Fibroblast of gingiva (primary cell): ENCODE data around the gene DOCK1.

Experiments
- DNase-seq: peaks from one replicate; pipeline ENCODE4 v3.0.0-alpha.2; 2011; ENCODE audit warnings: low read depth

DOCK1 gene

DNA sequence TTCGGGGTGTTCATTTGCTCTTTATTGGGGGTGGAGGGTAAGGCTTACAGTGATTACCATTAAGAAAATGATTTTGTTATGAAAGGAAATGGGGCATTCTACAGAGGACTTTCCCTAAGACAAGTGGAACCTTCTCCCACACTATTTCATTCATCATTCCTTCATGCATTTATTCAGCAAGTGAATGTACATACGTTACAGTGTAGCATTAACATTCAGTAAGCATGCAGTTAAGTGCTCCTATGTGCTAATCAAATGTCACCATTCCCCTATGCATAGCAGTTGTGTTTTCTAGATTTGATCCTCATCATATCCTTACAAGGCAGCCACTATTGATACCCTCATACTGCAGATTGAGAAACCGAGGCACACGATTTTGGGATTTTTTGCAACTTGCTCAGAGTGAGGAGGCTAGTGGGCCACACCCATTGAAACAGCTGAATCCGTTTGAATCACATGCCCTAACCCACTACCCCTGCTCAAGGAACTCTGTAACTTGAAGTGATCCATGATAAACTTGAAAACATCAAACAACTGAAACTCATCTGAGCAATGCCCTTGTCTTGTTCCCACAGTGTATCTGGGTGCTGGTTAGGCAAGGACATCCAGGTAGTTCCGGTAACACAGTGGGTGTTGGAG, 274.5 kb downstream of the DOCK1 start:
- no peak for DNase-seq

DNA sequence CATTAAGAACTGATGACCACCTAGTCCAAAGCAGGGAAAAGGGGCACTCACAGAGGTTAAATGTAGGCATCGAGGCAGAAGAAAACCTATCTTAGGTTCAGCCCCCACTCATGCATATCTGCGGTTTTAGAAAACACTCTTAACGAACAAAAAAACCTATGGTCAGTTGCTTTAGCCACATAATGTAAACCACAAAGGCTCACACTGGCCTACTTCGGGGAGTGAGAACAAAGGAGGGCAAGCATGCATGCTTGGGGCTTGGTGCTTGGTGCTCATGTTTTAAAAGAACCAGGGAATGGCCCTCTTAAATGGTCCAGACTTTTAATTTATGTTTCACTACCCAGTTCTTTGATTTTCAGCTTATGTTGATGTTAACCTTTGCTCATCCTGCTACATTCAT, 276.9 kb downstream of the DOCK1 start:
- DNase-seq, result no peak

DNA sequence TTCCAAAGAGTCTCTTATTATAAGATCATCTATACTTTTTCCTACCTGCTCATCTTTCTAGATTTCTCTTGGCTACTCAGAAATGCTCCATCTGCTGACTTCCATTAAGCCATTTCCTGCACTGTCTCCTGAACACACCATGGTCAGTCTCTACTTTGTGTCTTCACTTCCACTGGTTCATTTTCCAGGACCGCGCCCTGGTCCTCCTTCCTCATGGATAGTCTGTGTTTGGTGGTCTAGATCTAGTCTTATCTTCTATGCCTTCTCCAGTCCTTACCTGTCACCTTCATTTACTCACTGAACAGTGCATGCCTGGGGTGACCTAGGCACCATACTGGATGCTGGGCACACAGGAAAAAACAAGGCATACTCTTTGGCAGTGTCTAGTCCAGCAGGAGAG, 279.4 kb downstream of the DOCK1 start:
- DNase-seq, result no peak

DNA sequence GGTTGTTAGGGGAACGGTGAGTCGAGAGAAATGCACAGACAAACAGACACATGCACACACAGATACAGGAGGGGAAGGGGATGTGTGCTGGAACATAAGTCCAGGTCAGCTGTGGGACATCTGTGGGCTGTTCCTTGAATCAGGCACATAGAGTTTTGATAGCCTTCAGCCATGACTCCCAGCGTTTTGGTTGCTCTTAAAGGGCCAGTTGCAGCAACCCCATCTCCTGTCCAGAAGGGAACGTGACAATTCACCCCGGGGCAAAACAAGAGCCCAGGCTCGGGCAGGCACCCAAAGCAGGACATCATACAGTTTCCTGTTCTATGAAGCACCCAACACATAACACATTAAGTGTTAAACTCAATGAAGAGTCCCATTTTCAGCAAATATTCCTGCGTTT, 281.6 kb downstream of the DOCK1 start:
- DNase-seq, result no peak

DNA sequence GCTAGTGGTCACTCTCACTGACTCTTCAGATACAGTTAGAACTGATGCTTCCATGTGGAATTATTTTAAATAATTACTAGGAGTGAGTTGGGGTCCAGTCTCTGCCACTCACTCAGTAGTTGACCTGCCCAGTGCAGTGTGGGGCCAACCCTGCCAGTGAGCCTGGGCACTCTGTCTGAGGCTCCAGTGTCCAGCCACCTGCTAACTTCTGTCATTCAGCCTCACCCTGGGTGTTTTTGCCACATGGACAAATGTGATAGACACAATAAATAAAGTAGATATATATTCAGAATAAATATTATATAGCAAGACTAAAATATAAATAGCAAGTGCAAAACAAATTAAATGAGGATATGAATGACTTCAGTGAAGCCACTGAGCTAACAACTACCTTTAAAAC, 284.0 kb downstream of the DOCK1 start:
- no peak for DNase-seq

DNA sequence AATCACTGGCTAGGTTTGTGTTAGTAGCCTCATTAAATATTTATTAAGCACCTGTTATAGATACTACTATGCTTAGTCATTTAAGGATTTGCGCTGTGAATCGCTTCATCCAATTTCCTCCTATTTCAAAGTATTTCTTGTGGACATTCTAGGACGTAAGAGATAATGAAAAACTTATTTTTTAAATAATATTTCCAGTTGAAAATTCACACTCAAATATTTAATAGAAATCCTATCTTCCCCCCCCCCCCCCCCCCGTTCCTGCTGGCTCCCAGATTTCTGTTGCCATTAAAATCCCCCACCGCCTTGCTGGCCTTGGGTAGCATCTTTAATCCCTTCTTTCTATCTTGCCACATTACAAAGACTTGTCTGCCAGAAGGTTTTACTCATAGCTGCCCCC, 285.2 kb downstream of the DOCK1 start:
- no peak for DNase-seq

DNA sequence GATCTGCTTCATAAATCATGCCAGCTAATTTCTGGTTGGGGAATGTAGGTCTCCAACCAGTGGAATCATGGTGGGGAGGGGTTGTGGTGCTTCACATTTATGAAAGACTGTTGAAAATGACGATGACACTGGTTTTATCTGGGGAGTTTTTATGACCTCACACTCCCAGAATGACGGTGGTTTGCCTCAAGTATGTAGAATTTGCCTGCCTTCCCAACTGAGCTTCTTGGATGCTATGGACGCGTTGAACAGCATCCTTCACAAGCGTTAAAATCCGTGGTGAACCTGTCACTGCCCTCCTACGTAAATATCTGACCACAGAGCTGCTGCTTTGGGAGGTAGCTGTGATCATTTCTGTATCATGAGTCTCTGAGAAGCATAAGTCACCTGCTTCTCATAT, 287.9 kb downstream of the DOCK1 start:
- DNase-seq, result no peak

DNA sequence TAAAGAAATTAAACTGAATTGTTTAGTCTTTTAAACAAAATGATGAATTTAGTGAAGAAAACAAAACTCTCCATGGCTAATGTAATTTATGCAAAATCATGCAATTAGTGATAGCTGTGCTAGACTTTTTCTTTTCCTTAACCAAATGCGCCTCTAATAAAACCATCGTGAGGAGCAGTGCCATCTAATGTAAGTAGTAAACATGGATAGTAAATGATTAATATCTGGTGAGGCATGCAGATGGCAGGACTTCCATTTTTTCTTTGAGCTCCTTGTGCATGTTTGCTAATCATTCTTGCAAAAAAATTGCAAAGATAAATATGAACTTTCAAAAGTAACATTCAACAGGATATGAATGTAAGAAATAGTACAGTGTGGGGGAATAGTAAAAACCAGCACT, 288.9 kb downstream of the DOCK1 start:
- no peak for DNase-seq

DNA sequence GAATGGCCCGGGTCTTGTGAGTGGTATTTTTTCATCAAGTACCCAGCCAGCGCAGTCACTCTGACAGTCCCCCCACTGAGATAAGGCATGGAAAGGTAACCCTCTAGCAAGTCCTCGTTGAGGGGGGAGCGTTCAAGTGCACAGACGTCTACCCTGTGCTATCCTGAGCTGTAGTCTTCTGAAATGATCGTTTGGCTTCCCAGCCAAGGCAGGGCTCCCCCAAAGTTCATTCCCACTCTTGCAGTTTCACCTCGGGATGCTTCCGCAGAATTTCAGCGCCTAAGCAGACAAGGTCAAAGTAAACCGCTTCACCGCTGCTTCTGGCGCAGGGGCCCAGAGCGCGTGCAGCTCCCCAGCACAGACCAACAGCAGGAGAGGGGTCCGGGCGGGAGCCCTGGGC, 289.4 kb downstream of the DOCK1 start:
- DNase-seq, result no peak

DNA sequence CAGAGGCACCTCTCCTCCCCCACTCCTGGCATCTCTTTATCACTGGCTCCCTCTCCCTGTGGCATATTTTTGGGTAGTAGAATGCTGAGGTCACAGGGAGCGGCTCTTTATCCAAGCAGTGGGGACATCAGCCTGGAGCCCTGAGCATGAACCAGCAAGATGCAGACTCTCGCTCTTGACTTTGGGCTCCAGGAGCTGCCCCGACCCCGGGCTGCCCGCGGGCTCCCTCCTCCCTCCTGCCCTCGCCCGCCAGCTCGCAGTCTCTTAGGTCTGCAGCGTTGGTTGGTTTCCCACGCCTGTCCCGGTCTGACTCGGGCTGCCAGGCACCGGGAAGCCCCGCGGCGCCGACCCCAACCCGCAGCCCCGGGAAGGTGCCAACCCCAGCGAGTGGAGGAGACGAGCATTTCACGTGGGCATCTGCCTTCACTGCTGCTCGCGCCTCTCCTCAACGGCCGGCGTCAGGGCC, 289.8 kb downstream of the DOCK1 start:
- no peak for DNase-seq

DNA sequence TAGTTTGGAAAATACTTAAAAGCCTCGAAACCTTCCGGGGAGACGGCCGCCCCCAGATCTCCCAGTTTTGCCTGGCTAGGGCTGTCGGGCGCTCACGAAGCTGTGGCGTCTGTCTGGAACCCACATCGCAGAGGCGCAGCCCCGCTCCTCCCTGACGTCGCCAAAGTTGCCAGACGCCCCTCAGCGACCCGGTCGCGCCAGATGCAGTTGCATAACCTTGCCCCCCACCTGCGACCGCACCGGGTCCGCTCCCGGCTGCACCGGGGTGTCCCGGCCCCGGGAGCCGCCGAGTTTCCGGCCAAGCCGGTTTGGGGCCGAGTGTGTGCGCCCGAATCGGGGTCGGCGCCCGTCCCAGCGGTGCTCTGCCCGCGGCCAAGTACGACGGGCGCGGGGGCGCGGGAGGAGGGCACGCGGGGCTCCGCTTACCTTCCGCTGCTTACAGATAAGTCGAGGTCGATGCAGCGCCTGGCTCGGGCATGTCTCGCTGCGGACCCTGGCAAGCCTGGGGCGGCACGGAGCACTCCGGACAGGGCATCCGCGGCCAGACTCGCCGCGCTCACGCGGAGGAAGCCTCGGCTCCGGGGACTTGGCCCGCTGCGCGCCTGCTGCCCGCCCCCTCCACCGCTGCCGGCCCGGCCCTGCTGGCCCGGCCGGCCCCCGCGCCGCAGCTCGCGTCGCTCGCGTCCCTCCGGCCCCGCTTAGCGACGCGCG, 290.5 kb downstream of the DOCK1 start:
- peak; percentile 9 for DNase-seq

DNA sequence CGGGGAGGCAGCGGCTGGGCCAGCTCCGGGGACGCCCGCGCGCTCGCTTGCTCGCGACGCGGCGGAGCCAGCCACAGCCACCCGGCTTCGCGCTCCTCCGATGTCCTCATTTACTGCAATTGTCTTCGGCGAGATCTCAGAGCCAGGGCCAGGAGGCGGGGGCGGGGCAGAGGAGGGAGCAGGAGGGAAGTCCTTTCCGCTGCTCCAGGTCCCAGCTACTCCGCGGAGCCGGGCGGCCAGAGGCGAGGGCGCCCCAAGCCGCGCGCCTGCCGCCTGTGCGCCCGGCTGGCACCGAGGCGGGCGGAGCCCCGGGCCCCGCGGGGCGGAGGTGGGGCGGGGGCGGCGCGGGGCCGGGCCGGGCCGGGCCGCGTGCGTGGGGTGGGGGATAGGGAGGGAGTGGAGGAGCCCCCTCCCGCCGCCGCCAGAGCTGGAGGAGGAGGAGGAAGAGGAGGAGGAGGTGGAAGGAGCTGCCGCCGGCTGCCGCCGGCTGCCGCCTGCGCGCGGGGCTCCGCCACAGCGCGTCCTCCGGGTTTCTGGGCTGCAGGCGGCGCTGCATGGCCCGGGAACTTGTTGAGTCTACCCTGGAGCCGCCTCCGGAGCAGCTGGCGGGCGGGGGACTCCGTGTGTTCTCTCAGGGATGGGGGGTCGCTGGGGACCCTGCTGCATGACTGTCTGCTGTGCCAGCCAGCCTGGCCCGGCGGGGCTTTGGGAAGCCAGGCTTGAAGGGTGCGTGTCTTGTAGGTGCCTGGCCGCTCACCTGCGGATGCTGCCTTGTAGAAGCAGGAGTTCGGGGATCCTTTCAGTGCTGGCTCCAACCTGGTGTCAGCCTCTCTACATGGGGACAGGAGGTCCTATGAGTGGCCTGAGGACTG, 291.3 kb downstream of the DOCK1 start, which contains the start of gene INSYN2A:
Gene INSYN2A (minus strand): TSS at position 310 of the 872 bp plus-strand sequence. CDS start 20,196 bp downstream, outside the sequence.
- peak; percentile 44 for DNase-seq

DNA sequence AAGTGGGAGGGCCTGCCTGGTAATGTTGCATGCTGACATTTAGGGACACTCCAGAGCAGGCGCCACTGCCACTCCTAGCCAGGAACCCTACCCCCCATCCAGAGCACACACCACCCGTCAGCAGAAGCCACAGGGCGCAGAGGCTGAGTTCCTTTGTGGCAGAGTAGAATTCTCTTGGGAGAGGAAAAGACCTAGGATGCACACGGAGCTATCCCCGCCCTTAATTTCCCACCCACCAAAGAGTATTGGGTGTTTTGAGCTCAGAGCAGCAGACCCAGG, 291.9 kb downstream of the DOCK1 start:
- no peak for DNase-seq

DNA sequence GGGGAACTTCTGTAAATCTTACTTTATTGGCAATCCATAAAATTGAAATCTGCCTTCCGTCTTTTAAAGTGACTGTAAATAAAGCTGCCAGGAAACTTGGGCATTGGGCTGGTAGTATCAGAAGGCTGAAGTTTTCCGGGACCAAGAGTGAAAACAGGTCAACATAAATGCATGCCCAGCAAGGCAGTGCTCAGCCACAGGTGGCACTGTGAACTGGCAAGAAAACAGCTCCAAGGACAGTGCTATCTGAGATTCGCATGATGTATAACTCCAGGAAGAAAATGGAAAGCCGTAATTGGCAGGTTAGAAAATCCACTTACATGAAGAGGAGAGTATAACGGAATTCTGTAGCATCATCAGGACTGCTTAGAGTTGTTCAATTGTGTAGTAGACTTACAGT, 293.1 kb downstream of the DOCK1 start:
- DNase-seq, result no peak

DNA sequence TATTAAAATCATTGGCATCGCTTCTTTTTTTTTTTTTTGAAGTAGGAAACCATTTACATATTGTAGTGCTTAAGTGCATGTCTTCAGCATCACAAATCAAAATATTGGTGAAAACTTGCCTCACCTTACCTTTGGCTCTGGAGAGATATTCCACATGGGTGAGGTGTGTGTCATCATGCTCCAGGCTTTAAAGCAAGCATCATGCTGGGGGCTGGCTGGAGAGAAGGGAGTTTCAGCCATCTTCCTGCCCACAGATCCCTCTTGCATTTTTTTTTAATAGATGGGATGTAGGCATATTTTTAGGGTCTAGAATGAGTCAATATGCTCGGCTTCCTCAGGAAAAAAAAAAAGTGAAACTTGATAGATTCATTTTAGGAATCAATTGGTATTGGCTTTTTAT, 293.5 kb downstream of the DOCK1 start:
- DNase-seq, result no peak

DNA sequence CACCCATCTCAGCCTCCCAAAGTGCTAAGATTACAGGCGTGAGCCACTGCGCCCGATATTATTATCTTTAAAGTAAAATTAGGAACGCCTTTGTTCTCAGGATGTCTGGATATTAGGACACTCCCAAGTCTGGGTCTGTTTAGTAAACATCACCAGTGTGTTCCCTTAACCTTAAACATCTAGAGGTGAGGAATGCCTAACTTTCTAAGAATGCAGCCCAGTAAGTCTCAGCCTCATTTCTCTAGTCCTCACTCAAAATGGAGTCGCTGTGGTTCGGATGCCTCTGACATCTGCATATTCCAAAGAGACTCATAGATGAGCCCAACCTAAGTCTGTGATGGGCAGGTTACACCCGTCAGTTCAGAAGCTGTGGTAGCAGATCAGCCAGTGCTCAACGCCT, 295.4 kb downstream of the DOCK1 start:
- no peak for DNase-seq

DNA sequence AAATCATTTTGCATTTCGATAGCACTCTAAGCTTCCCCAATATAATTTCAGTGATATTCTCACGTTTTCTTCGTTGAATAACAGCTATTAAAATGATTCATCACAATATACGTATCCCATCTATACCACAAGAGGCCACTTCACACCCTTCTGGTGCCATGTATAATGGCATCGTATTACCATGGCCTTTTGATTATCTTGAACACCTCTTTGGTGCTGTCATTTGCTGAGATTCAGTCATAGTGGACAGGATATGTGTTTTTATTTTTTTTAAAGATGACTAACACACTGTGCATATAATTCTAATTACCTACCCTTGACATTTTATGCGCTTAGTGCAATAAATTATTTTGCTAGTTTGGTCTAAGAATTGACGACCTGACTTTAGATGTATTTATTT, 297.8 kb downstream of the DOCK1 start:
- DNase-seq, result no peak

DNA sequence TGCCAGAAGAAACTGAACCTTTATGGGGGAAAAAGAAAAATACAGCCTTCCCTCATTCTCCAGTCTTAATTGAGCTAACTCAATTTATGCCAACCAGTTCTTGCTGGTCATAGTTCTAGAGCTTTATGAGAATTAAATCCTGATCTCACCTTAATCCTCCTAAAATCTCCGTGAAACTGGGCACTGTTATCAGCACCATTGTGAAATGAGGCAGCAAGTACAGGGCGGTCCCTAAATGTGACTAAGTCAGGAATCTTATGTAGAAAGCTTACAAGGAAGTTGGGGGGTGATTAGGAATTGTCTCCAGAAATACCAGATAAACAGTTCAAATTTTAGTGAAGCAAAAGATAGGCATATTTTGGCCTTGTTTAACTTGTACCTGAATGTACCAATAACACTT, 301.9 kb downstream of the DOCK1 start:
- no peak for DNase-seq

DNA sequence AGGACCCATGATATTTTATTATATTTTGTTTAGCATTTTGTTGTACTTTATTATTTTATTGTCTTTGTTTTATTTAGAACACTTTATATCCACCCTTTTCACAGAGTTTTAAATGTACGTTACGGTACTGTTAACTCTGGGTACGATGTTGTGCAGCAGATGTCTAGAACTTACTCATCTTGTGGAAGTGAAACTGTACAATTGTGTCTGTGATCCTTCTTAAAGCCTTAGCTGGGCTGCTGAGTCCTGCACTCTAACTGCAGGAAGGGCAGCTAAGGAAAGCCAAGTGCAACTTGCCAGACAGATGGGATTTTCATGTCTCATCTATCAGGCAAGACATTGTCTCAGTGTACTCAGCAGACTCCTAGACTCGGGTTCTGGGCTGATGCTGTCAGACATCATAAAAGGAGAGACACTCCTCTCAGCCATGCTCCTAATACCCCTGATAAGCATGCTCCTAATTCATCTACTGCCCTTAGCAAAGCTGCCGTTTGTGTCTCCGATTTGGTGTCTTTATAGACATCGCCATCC, 305.8 kb downstream of the DOCK1 start:
- no peak for DNase-seq

DNA sequence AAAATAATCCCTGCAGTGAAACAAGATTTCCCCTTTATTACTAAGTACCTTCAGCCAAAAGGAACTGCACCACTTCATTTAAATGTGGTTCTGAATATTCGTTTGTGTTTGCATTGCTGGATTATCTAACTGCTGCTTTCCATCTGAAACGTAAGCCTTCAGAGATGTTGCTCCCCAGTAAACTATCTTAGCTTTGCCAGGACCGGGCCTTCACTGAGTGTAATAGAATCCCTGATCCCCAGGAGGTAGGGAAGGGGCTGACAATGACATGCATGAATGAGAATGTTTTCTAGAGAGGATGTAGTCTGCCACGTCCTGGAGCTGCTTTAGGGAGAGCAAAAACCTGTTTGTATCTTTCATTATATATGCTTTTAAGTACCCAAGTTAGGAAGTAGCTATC, 310.6 kb downstream of the DOCK1 start:
- no peak for DNase-seq

DNA sequence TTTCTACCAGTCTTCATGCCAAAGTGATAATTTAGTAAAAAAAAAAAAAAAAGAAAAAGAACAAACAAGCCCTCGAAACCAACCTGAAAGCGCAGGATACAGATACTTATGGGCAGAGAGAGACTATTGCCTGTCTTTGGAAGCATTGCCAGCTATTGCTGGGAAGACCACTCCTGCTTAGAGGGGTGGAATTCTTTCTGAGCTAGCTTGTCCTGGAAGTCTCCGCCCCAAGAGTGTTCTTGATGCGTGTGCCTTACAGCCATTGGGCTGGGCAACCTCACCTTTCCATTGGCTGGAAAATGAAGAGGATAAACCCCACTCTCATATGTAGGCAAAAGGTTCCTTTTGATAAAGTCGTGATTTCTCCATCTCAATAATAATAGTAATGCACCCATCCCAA, 311.0 kb downstream of the DOCK1 start:
- no peak for DNase-seq

DNA sequence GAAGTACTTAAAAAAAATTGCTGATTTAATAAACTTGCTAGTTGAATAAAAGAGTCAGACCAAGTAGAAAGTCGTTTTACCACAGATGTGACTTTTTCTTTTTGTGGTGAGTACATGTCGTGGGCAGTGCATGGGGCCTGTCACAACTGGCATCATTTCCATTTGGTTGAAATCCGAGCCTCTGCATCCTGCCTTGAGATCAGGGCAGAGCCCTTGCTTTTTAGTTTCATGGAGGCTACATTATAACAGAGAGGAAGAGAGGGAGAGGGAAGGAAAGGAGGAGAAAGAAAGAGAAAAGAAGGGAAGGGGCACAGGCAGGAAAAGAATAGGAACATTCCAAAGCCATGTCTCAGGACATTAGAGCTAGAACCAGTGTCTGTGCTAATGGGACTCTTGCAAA, 311.6 kb downstream of the DOCK1 start:
- DNase-seq, result peak; percentile 21

DNA sequence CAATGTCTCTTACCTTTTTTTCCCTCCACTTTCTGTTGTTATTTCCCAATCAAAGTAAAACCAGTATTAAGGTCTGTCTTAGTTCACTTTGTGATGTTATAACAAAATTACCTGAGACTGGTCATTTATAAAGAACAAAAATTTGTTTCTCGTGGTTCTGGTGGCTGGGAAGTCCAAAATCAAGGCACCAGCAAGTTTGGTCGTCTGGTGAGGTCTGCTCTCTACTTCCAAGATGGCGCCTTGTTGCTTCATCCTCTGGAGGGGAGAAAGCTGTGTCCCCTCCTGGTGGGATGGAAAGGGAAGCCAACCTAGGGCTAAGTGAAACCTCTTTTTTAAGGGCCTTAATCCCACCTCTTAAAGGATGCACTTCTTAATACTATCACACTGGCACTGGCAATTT, 313.4 kb downstream of the DOCK1 start:
- DNase-seq, result no peak
